NB4 (cell line): ENCODE data around the gene EPS8.

Experiments used
- DNase-seq: peaks from one replicate; pipeline ENCODE4 v3.0.0; 2010; ENCODE audit warnings: low read depth
- H3K4me3 ChIP-seq: one replicate; pipeline ENCODE4 v1.5.1; 2011; ENCODE audit warnings: mild to moderate bottlenecking, low read depth, low read length, moderate library complexity
- MYC ChIP-seq: IDR thresholded peaks from 2 replicates; pipeline ENCODE4 v1.6.1; 2011; ENCODE audit warnings: low read depth, low read length
- POLR2A ChIP-seq: IDR thresholded peaks from 2 replicates; pipeline ENCODE4 v1.6.1; 2011; ENCODE audit warnings: mild to moderate bottlenecking; ENCODE audit not compliant: insufficient read length; ENCODE audit errors: extremely low read depth
- TF ChIP-seq, protein P1 (sequence below): IDR thresholded peaks from 2 replicates; pipeline ENCODE4 v1.6.1; 2011; ENCODE audit warnings: low read depth, low read length
- TF ChIP-seq, protein P2 (sequence below): IDR thresholded peaks from one replicate; pipeline ENCODE4 v1.5.1; 2012; ENCODE audit warnings: low read depth, low read length

The EPS8 gene

DNA sequence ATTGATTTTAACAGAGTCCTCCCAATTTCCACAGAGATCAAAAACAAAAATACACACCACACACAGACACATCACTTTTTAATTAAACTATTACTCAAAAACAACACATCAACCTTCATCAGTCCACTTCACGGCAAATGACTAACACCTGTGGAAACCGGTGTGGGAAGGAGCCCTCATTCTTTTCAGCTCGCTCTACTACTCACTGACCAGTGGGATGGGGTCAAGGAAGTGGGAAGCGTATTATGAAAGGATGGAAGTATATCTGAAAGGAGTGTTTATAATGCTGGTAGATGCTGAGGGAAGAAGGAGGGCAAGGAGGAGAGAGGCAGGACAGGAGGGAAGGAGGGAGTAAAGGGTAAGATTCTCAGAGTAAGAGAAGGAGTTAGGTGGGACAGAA lies 156.5 kb downstream of the EPS8 start:
- DNase-seq, result no peak
- H3K4me3 ChIP-seq, result no peak overlapping the region
- TF ChIP-seq, protein P1, sequence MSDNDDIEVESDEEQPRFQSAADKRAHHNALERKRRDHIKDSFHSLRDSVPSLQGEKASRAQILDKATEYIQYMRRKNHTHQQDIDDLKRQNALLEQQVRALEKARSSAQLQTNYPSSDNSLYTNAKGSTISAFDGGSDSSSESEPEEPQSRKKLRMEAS, result no peak

DNA sequence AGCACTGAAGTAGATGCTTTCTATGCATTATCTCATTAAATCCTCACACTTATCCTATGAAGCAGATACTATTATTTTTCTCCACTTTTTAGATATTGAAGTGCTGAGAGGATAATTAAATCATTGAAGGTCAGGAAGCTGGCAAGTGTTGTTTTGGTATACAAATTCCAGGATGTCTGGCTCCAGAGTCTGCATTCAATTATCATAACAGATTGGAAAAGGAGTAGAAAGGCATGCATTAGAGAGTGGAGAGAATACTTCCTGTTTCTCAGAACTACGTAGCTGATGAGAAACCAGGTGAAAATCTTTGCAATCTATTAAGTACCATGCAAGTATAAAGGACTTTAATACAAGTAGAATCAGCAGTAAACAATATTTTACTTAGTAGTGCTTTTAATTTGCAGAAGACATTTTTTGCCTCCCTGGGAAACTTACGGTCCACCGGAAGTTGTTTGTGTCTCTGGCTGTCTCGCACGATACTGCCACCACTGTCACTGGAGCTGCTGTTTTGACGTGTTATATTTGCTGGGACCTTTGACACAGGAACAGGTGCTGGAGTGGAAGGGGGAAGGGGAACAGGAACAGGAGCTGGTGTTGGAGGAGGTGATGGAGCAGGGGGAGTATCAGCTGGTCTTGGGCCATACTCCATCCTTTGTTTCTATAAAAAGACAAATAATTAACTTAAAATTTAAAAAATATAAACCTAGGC lies 158.0 kb downstream of the EPS8 start:
- no peak for DNase-seq
- TF ChIP-seq, protein P2, sequence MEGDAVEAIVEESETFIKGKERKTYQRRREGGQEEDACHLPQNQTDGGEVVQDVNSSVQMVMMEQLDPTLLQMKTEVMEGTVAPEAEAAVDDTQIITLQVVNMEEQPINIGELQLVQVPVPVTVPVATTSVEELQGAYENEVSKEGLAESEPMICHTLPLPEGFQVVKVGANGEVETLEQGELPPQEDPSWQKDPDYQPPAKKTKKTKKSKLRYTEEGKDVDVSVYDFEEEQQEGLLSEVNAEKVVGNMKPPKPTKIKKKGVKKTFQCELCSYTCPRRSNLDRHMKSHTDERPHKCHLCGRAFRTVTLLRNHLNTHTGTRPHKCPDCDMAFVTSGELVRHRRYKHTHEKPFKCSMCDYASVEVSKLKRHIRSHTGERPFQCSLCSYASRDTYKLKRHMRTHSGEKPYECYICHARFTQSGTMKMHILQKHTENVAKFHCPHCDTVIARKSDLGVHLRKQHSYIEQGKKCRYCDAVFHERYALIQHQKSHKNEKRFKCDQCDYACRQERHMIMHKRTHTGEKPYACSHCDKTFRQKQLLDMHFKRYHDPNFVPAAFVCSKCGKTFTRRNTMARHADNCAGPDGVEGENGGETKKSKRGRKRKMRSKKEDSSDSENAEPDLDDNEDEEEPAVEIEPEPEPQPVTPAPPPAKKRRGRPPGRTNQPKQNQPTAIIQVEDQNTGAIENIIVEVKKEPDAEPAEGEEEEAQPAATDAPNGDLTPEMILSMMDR, result no peak
- TF ChIP-seq POLR2A, result no peak
- TF ChIP-seq, protein P1, result no peak
- TF ChIP-seq MYC, result no peak
- H3K4me3 ChIP-seq, result no peak overlapping the region

DNA sequence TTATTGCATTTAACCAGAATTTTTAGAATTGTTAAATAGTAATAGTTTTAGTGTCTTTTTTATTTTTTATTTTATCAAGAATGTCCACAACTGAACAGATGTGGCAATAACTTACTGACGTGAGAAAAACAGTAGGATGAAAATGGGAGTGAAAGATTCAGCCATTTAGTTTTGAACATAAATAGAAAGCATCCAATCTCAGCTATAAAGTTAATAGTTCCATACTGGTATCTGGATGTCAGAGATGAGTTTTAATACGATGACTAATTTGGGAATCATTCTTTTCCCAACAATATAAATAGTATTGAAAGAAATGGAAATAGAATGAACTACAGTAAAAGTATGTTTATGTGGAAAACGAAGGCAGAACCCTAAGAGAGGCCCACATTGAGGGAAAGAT lies 159.4 kb downstream of the EPS8 start:
- no peak for TF ChIP-seq POLR2A
- TF ChIP-seq MYC, result no peak
- TF ChIP-seq, protein P1, result no peak
- TF ChIP-seq, protein P2, result no peak
- no peak overlapping the region for H3K4me3 ChIP-seq
- no peak for DNase-seq

DNA sequence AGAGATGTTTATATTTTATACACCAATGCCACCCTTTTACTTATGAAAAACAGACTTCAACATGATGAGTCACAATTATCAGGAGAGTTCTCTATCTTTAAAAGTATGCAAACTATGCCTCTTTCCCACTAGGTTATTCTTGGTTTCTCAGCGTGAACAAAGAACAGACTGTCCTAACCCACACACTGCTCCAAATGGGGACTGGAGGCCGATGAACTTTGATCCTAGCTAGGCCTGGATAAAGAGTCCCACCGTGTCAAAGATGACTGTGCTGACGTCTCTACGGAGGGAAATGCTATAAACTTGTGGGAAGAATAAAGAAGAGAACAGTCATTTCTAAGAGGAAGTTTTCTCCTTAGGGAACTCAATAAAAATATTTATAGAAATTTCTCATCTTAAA lies 160.1 kb downstream of the EPS8 start:
- DNase-seq, result peak; percentile 22
- H3K4me3 ChIP-seq, result no peak overlapping the region
- TF ChIP-seq, protein P2, result no peak
- no peak for TF ChIP-seq POLR2A
- TF ChIP-seq MYC, result no peak
- TF ChIP-seq, protein P1, result no peak

DNA sequence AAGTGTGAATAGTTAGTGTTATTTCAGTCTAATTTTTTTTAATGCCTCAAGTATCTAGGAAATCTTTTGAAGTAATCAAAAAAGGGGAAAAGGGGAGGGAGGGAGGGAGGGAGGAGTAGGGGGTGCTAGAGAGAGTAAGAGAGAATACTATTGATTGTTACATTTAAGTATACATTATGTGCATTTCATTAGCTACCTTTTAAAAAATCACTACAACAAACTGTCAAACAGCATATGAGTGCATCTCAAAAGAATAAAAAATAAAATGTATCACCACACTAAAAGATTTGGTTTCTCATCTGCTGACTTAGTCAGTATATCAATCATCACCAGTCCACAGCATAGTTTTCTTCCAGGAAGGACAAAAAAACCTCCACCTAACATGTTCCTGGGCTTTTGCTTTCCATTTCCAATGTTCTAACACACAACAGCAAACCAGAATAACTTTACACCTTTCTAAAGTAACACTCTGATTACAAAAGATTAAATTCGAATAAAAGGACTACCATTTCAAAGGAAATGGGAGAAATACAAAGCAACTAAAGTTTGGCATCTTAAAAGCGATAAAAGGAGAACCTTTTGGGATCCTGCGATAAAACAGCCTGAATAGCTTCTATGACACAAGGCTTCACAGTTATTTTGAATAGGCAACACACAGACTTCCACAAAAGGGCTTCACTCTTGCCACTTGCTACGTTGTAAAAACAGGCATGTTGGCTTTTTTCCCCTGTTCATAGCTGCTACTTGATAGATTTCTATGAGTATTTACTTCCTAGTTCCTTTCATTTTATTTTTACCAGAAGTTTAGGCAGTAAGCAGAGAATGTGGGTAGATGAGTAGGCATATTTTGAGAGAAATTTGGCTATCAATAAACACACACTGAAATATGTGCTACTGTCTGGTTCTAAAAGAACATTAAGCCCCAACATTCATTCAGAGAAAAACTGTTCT lies 160.9 kb downstream of the EPS8 start:
- no peak for TF ChIP-seq MYC
- TF ChIP-seq, protein P2, result no peak
- no peak for TF ChIP-seq POLR2A
- TF ChIP-seq, protein P1, result no peak
- DNase-seq, result peak; percentile 4
- H3K4me3 ChIP-seq, result no peak overlapping the region

DNA sequence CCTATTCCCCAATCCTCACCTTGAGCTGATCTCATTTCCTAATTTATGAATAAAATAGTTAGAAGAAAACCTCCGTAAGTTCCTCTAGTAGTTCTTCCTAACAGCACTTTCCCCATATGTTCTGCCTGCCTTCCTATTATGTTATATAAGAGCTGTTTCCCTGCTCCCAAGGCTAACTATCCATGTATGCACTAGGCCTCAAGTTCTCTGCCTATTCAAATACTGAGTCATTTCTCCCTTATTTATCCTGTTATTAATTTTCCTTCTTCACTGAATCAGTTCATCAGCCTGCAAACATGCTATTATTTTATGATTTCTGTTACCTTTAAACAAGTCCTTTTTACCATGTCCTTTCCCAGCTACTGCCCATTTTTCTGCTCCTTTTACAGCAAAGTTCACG lies 164.1 kb downstream of the EPS8 start:
- no peak for DNase-seq
- no peak overlapping the region for H3K4me3 ChIP-seq
- TF ChIP-seq, protein P1, result no peak
- TF ChIP-seq, protein P2, result no peak
- TF ChIP-seq POLR2A (no peak), MYC (no peak)
